PC-3 (cell line): ENCODE measurements around the gene TBC1D16. TPM values are rescaled to one million over a fixed set of nuclear protein-coding genes. Genes with fewer than 3 reads are reported as not detected.

ENCODE experiments used
- ATAC-seq: fragments of 200-7000 bp; cut with Tn5 transposase; 2 replicates; pipeline ENCODE4 v1.9.1; 2020; ENCODE audit warnings: mild to moderate bottlenecking, moderate library complexity
- BruUV-seq: library from RNA; stranded (reverse); fragments of 400-500 nt; replicated peaks from 2 replicates; lab custom pipeline; 2021; lab: Mats Ljungman, UMichigan
- CTCF ChIA-PET: fragments of 300-600 bp; sonication (Branson Sonifier 250); formaldehyde crosslinking; loops from one replicate; lab custom pipeline; 2022; ENCODE audit warnings: antibody characterized with exemption; lab: Charles Lee
- POLR2A ChIA-PET: fragments of 300-600 bp; sonication (Branson Sonifier 250); formaldehyde crosslinking; loops from one replicate; lab custom pipeline; 2022; ENCODE audit warnings: antibody characterized with exemption; ENCODE audit not compliant: unreplicated experiment; lab: Charles Lee
- DNase-seq: peaks from one replicate; pipeline ENCODE4 v3.0.0-alpha.2; 2015
- H2AFZ ChIP-seq: fragments of 300-600 bp; sonication (generic); 2 replicates; pipeline ENCODE4 v1.6.0; 2016; ENCODE audit warnings: antibody characterized with exemption, low read length
- H3F3A ChIP-seq: fragments of 300-600 bp; sonication (generic); one replicate; pipeline ENCODE4 v1.6.0; 2017; ENCODE audit warnings: antibody characterized with exemption, low read length, control low read depth, mild to moderate bottlenecking; ENCODE audit not compliant: unreplicated experiment
- H3K27ac ChIP-seq: fragments of 300-600 bp; sonication (generic); 2 replicates; pipeline ENCODE4 v1.5.1; 2016; ENCODE audit warnings: mild to moderate bottlenecking, low read length
- H3K27me3 ChIP-seq: fragments of 300-600 bp; sonication (generic); 2 replicates; pipeline ENCODE4 v1.6.1; 2016; ENCODE audit warnings: low read length, mixed read lengths
- H3K36me3 ChIP-seq: fragments of 300-600 bp; sonication (generic); 2 replicates; pipeline ENCODE4 v1.6.1; 2016; ENCODE audit warnings: low read depth, mixed run types, low read length, mixed read lengths
- H3K4me1 ChIP-seq: fragments of 300-600 bp; sonication (generic); 2 replicates; pipeline ENCODE4 v1.5.1; 2016; ENCODE audit warnings: low read length; ENCODE audit not compliant: insufficient read depth
- H3K4me2 ChIP-seq: fragments of 300-600 bp; sonication (generic); 2 replicates; pipeline ENCODE4 v1.6.0; 2016; ENCODE audit warnings: low read length
- H3K4me3 ChIP-seq: fragments of 300-600 bp; sonication (generic); 2 replicates; pipeline ENCODE4 v1.5.1; 2016; ENCODE audit warnings: mild to moderate bottlenecking, low read length, mixed read lengths
- H3K79me2 ChIP-seq: fragments of 300-600 bp; sonication (generic); 2 replicates; pipeline ENCODE4 v1.6.1; 2017; ENCODE audit warnings: low read length, mixed read lengths
- H3K9ac ChIP-seq: fragments of 300-600 bp; sonication (generic); 2 replicates; pipeline ENCODE4 v1.6.0; 2016; ENCODE audit warnings: mild to moderate bottlenecking, low read length
- H3K9me2 ChIP-seq: fragments of 300-600 bp; sonication (generic); replicated peaks from 2 replicates; pipeline ENCODE4 v1.6.1; 2016; ENCODE audit warnings: mixed run types, low read length, mixed read lengths
- H3K9me3 ChIP-seq: fragments of 300-600 bp; sonication (generic); 2 replicates; pipeline ENCODE4 v1.6.1; 2016; ENCODE audit warnings: low read length, mixed read lengths
- H4K20me1 ChIP-seq: fragments of 300-600 bp; sonication (generic); 2 replicates; pipeline ENCODE4 v1.6.1; 2016; ENCODE audit warnings: low read length, mixed read lengths
- CTCF ChIP-seq: fragments of 300-600 bp; sonication (generic); conservative IDR thresholded peaks from 2 replicates; pipeline ENCODE4 v1.5.1; 2017; ENCODE audit warnings: antibody characterized with exemption, low read depth, mild to moderate bottlenecking, low read length
- EZH2 ChIP-seq: fragments of 300-600 bp; sonication (generic); IDR thresholded peaks from one replicate; pipeline ENCODE4 v1.6.1; 2017; ENCODE audit warnings: antibody characterized with exemption, mild to moderate bottlenecking, low read length; ENCODE audit not compliant: unreplicated experiment
- EZH2phosphoT487 ChIP-seq: fragments of 300-600 bp; sonication (generic); IDR thresholded peaks from 2 replicates; pipeline ENCODE4 v1.6.1; 2018; ENCODE audit warnings: mild to moderate bottlenecking, antibody characterized with exemption, low read length, borderline replicate concordance
- intact Hi-C: fragments of 100-400 bp; cut with micrococcal nuclease; formaldehyde crosslinking; loops from 2 replicates; pipeline ENCODE4 v1.9.0; 2023
- total RNA-seq: library from RNA; depleted of rRNA; stranded (reverse); fragments of >200 nt; gene quantifications from 2 replicates; pipeline ENCODE4 v1.2.3, GENCODE V29; 2014

The TBC1D16 gene
- total RNA-seq, 1 experiment from 2014 or later: 23.7 TPM

GRCh38 chr17:80007939-80008338 is 27.7 kb downstream of the TBC1D16 start:
- no peak overlapping the region for H3K4me2 ChIP-seq

GRCh38 chr17:80006811-80007752 is 28.6 kb downstream of the TBC1D16 start:
- Histone ChIP-seq H3K27ac (no peak overlapping the region), H3K4me3 (no peak overlapping the region), H3K4me2 (no peak overlapping the region), H4K20me1 (no peaks in the 10 kb centered on the region), H3K36me3 (no peaks in the 10 kb centered on the region), H3K9me2 (no peaks in the 10 kb centered on the region), H3K4me1 (peaks cover 8% of the 10 kb centered on the region; the same call in 1 of the 2 replicates), H3K9me3 (no peaks in the 10 kb centered on the region), H3K9ac (no peak overlapping the region), H2AFZ (no peak overlapping the region), H3K79me2 (no peaks in the 10 kb centered on the region), H3K27me3 (no peaks in the 10 kb centered on the region), H3F3A (no peaks in the 10 kb centered on the region)
- BruUV-seq: no TSS peak
- POLR2A ChIA-PET: interaction anchor here (0.5 kb wide), 1 partner anchor 108 kb away, joined by 3 read pairs; no protein-coding TSS in a partner anchor
- ATAC-seq: no peak
- CTCF ChIA-PET: interaction anchor here (0.6 to 1.1 kb wide), 6 partner anchors 22 to 199 kb away, joined by 3 to 13 read pairs (median 4); no protein-coding TSS in a partner anchor
- intact Hi-C loops: loop anchor here (1.0 to 5.0 kb wide), 2 partner anchors 75 to 95 kb away; no protein-coding TSS in a partner anchor
- no peak for DNase-seq
- TF ChIP-seq EZH2phosphoT487 (no peak), CTCF (no peak), EZH2 (no peak)

More at GRCh38 chr17:80007939-80008338, 27.7 kb downstream of the TBC1D16 start:
- ATAC-seq (no peak), DNase-seq (no peak)
- intact Hi-C loops: loop anchor here (2.0 to 5.0 kb wide), 2 partner anchors 21 to 74 kb away; no protein-coding TSS in a partner anchor
- no peaks in the 10 kb centered on the region for H3F3A ChIP-seq
- H3K79me2 ChIP-seq: no peaks in the 10 kb centered on the region
- no peaks in the 10 kb centered on the region for H3K36me3 ChIP-seq
- H3K4me1 ChIP-seq: peaks cover 8% of the 10 kb centered on the region; the same call in 1 of the 2 replicates
- POLR2A ChIA-PET: interaction anchor here (0.6 kb wide), 1 partner anchor 126 kb away, joined by 4 read pairs; no protein-coding TSS in a partner anchor
- no peak for TF ChIP-seq CTCF
- TF ChIP-seq EZH2: no peak
- no peak for TF ChIP-seq EZH2phosphoT487
- H3K4me3 ChIP-seq: no peak overlapping the region
- no peaks in the 10 kb centered on the region for H3K9me3 ChIP-seq
- no peaks in the 10 kb centered on the region for H3K9me2 ChIP-seq
- no peak overlapping the region for H2AFZ ChIP-seq
- H4K20me1 ChIP-seq: no peaks in the 10 kb centered on the region
- no TSS peak for BruUV-seq
- CTCF ChIA-PET: interaction anchor here (0.5 to 1.3 kb wide), 8 partner anchors 13 to 296 kb away, joined by 3 to 6 read pairs (median 4); partner anchors contain the start of genes CBX8 and GAA
- H3K9ac ChIP-seq: no peak overlapping the region
- no peaks in the 10 kb centered on the region for H3K27me3 ChIP-seq
- H3K27ac ChIP-seq: no peak overlapping the region
